GM21786 (cell line): Measurements from ENCODE around the gene CASS4.
"Not testable (repeated sequence)": the region's sequence is repeated elsewhere in the genome, so short reads cannot be mapped to it uniquely, and the experiment has no call there.

Experiments
- ATAC-seq: cut with Tn5 transposase; IDR thresholded peaks from one replicate; pipeline ENCODE4 v1.9.1; 2021; ENCODE audit not compliant: unreplicated experiment

Gene CASS4

GRCh38 chr20:56392132-56392880 is 19.8 kb upstream of the CASS4 start, which contains the start of the genes AURKA and CSTF1:
TSS of gene AURKA (minus strand) at chr20:56392215. CDS start at chr20:56388197, 4,018 bp downstream.
TSS of gene CSTF1 (plus strand) at chr20:56392645. CDS start at chr20:56395553, 2,908 bp downstream.
- ATAC-seq = peak; percentile 94

GRCh38 chr20:56392881-56393482 is 19.1 kb upstream of the CASS4 start:
- ATAC-seq = no peak

- ATAC-seq = no peak
Measured at GRCh38 chr20:56393653-56394052, 18.4 kb upstream of the CASS4 start.

- no peak for ATAC-seq
Measured at GRCh38 chr20:56395166-56395565, 16.9 kb upstream of the CASS4 start.

- ATAC-seq = no peak
Measured at GRCh38 chr20:56400001-56400640, 11.9 kb upstream of the CASS4 start.

- ATAC-seq = no peak
Measured at GRCh38 chr20:56403465-56403864, 8.6 kb upstream of the CASS4 start.

- ATAC-seq = not testable (repeated sequence)
Measured at GRCh38 chr20:56405356-56405755, 6.7 kb upstream of the CASS4 start.

GRCh38 chr20:56406910-56407309 is 5.2 kb upstream of the CASS4 start:
- no peak for ATAC-seq

GRCh38 chr20:56409521-56409920 is 2.5 kb upstream of the CASS4 start:
- no peak for ATAC-seq

- ATAC-seq = no peak
Measured at GRCh38 chr20:56409956-56410355, 2.1 kb upstream of the CASS4 start.

GRCh38 chr20:56411287-56411686 is 773 bp upstream of the CASS4 start:
- not testable (repeated sequence) for ATAC-seq

- ATAC-seq = no peak
Measured at GRCh38 chr20:56412473-56412790, 372 bp downstream of the CASS4 start.

GRCh38 chr20:56412949-56413348 is 889 bp downstream of the CASS4 start:
- no peak for ATAC-seq

GRCh38 chr20:56414842-56415765 is 3.0 kb downstream of the CASS4 start:
- no peak for ATAC-seq

- ATAC-seq = no peak
Measured at GRCh38 chr20:56417402-56417801, 5.3 kb downstream of the CASS4 start.

GRCh38 chr20:56417911-56418310 is 5.9 kb downstream of the CASS4 start:
- no peak for ATAC-seq

- no peak for ATAC-seq
Measured at GRCh38 chr20:56418385-56418861, 6.4 kb downstream of the CASS4 start.

- no peak for ATAC-seq
Measured at GRCh38 chr20:56420028-56420427, 8.0 kb downstream of the CASS4 start.

GRCh38 chr20:56420940-56421688 is 9.1 kb downstream of the CASS4 start:
- no peak for ATAC-seq
